Stimulated activated effector memory CD8-positive, alpha-beta T cell treated with anti-CD3 and anti-CD28 coated beads, Interleukin-12 subunit alpha, Interleukin-12 subunit beta, amount 100 ng/mL, for 72 hours (primary cell): ENCODE data around the gene ABCG8.

ENCODE experiments used
- ATAC-seq: fragments of 150-1000 bp; cut with Tn5 transposase; 2 replicates; pipeline ENCODE4 v1.10.0; 2021
- DNase-seq, 2 donors: peaks; one replicate each; pipeline ENCODE4 v3.0.0; 2021 to 2022; ENCODE audit warnings: low spot score in 2 of 2
- H3K27ac Mint-ChIP-seq: one replicate; pipeline ENCODE4 v1.8.0; 2022; ENCODE audit warnings: mild to moderate bottlenecking, mixed read lengths
- H3K36me3 Mint-ChIP-seq: one replicate; pipeline ENCODE4 v1.8.0; 2022; ENCODE audit warnings: mild to moderate bottlenecking, mixed read lengths
- H3K4me1 Mint-ChIP-seq: one replicate; pipeline ENCODE4 v1.8.0; 2022; ENCODE audit warnings: mixed read lengths
- H3K4me3 Mint-ChIP-seq: one replicate; pipeline ENCODE4 v1.8.0; 2022; ENCODE audit warnings: mild to moderate bottlenecking, mixed read lengths
- H3K9me3 Mint-ChIP-seq: one replicate; pipeline ENCODE4 v1.8.0; 2022; ENCODE audit warnings: mixed read lengths

Gene ABCG8

GRCh38 chr2:43838560-43839267, at the start of gene ABCG8, which contains the start of gene ABCG5:
TSS of gene ABCG8 (plus strand) at chr2:43838971. CDS start at chr2:43839054, 83 bp downstream.
TSS of gene ABCG5 (minus strand) at chr2:43838839. CDS start at chr2:43838679, 160 bp downstream.
- H3K4me1 Mint-ChIP-seq: no peaks in the 10 kb centered on the region
- no peak for ATAC-seq
- peak in 1 of 2 donors; percentile 32 for DNase-seq
- no peaks in the 10 kb centered on the region for H3K36me3 Mint-ChIP-seq
- no peaks in the 10 kb centered on the region for H3K9me3 Mint-ChIP-seq
- H3K4me3 Mint-ChIP-seq: no peak within 1 kb of the TSS
- H3K27ac Mint-ChIP-seq: no peak within 1 kb of the TSS

DNA sequence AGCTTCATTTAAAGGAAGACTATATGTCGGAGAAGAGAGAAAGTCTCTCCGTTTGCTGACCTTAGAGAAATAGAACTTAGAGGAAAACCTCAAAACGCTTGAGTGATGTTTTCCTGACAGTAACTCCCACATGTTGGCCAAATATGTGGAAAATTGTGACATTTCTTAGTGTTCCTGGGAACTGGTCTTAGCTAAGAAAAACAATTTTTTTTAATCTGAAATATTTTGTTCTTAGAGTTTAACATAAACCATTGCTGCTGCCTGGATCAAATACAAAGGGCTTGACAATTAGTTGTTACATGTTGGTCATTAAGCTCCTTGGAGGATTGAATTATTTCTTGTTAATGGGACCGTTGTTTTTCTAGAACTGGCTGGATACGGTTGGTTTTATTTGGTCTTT, 48.6 kb upstream of the ABCG8 start:
- Mint-ChIP-seq H3K9me3 (no peaks in the 10 kb centered on the region), H3K27ac (no peak overlapping the region), H3K4me1 (no peaks in the 10 kb centered on the region), H3K36me3 (peaks cover 7% of the 10 kb centered on the region), H3K4me3 (no peak overlapping the region)
- DNase-seq: no peak
- no peak for ATAC-seq

- Mint-ChIP-seq H3K27ac (no peak overlapping the region), H3K36me3 (peaks cover 7% of the 10 kb centered on the region), H3K4me3 (no peak overlapping the region), H3K9me3 (no peaks in the 10 kb centered on the region), H3K4me1 (no peaks in the 10 kb centered on the region)
- no peak for DNase-seq
- ATAC-seq: no peak
These were observed 47.6 kb upstream of the ABCG8 start for GRCh38 chr2:43791035-43791765.

- ATAC-seq (no peak), DNase-seq (no peak)
- Mint-ChIP-seq H3K27ac (no peak overlapping the region), H3K4me3 (no peak overlapping the region), H3K4me1 (no peaks in the 10 kb centered on the region), H3K9me3 (no peaks in the 10 kb centered on the region), H3K36me3 (peaks cover 7% of the 10 kb centered on the region)
These were observed 46.1 kb upstream of the ABCG8 start for GRCh38 chr2:43792653-43793052.

DNA sequence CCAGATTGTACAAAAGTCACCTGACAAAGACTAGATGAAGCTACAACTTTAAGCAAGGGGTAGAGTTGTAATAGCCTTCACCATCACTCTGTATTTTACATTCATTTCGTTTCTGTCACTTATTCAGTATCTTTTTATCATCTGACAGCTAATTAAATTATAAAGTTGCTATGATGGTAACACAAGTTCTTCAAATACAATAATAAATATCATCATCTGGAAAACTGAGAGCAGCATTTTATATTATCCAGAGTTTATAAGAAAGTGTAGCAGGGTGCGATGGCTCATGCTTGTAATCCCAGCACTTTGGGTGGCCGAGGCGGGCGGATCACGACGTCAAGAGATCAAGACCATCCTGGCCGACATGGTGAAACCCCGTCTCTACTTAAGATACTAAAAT, 43.8 kb upstream of the ABCG8 start:
- H3K4me1 Mint-ChIP-seq: no peaks in the 10 kb centered on the region
- ATAC-seq: no peak
- H3K36me3 Mint-ChIP-seq: peaks cover 7% of the 10 kb centered on the region
- no peaks in the 10 kb centered on the region for H3K9me3 Mint-ChIP-seq
- DNase-seq: no peak
- no peak overlapping the region for H3K4me3 Mint-ChIP-seq
- no peak overlapping the region for H3K27ac Mint-ChIP-seq

GRCh38 chr2:43796206-43796605, 42.6 kb upstream of the ABCG8 start:
- H3K9me3 Mint-ChIP-seq: no peaks in the 10 kb centered on the region
- no peak overlapping the region for H3K27ac Mint-ChIP-seq
- peaks cover under 1% of the 10 kb centered on the region for H3K36me3 Mint-ChIP-seq
- ATAC-seq (no peak), DNase-seq (no peak)
- no peaks in the 10 kb centered on the region for H3K4me1 Mint-ChIP-seq
- H3K4me3 Mint-ChIP-seq: no peak overlapping the region

DNA sequence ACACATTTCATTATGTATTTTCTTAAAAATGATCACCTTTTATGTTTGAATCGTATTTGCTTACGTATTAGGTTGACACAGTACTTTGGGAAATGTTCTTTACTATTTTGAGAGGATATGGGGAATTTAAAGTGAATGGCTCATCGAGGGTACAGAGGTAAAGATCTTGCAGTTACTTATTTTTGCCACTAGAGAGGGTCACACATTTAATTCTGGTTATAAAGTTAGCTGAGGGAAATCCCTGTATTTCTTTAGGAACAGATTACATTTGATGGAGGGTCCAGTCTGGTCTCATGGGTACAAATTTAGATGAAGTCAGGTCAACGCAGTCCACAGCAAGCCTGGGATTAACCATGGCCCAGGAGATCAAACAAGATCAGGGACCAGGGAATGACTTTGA, 40.5 kb upstream of the ABCG8 start:
- Mint-ChIP-seq H3K27ac (no peak overlapping the region), H3K4me3 (no peak overlapping the region), H3K9me3 (no peaks in the 10 kb centered on the region), H3K36me3 (no peaks in the 10 kb centered on the region), H3K4me1 (no peaks in the 10 kb centered on the region)
- ATAC-seq (no peak), DNase-seq (no peak)

- Mint-ChIP-seq H3K36me3 (no peaks in the 10 kb centered on the region), H3K27ac (no peak overlapping the region)
- ATAC-seq: no peak
These were observed 37.9 kb upstream of the ABCG8 start for GRCh38 chr2:43800894-43801293.

GRCh38 chr2:43802135-43802534, 36.6 kb upstream of the ABCG8 start:
- Mint-ChIP-seq H3K4me1 (no peaks in the 10 kb centered on the region), H3K27ac (no peak overlapping the region), H3K36me3 (no peaks in the 10 kb centered on the region), H3K9me3 (no peaks in the 10 kb centered on the region), H3K4me3 (no peak overlapping the region)
- ATAC-seq (no peak), DNase-seq (no peak)

More at GRCh38 chr2:43800894-43801293, 37.9 kb upstream of the ABCG8 start:
- Mint-ChIP-seq H3K9me3 (no peaks in the 10 kb centered on the region), H3K4me3 (no peak overlapping the region), H3K4me1 (no peaks in the 10 kb centered on the region)
- no peak for DNase-seq

DNA sequence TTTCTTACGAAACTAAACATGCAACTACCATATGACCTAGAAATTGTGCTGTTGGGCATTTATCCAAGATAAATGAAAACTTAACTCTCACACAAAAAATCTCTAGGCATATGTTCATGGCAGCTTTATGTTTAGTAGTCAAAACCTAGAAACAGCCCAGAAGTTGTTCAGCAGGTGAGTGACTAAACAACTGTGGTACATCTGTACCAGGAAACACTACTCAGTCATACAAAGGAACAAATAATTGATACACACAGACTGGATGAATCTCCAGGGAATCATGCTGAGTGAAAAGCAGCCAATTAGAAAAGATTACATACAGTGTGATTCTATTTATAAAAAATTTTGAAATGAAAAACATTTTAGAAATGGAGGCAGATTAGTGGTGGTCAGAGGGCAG, 35.7 kb upstream of the ABCG8 start:
- Mint-ChIP-seq H3K4me1 (no peaks in the 10 kb centered on the region), H3K4me3 (no peak overlapping the region), H3K36me3 (no peaks in the 10 kb centered on the region), H3K9me3 (no peaks in the 10 kb centered on the region), H3K27ac (no peak overlapping the region)
- DNase-seq: no peak
- no peak for ATAC-seq

- Mint-ChIP-seq H3K27ac (no peak overlapping the region), H3K36me3 (no peaks in the 10 kb centered on the region), H3K4me3 (no peak overlapping the region), H3K4me1 (no peaks in the 10 kb centered on the region), H3K9me3 (no peaks in the 10 kb centered on the region)
- DNase-seq (no peak), ATAC-seq (no peak)
These were observed 32.1 kb upstream of the ABCG8 start for GRCh38 chr2:43806719-43807031.

GRCh38 chr2:43810452-43810851, 28.3 kb upstream of the ABCG8 start:
- Mint-ChIP-seq H3K9me3 (no peaks in the 10 kb centered on the region), H3K36me3 (no peaks in the 10 kb centered on the region), H3K27ac (no peak overlapping the region), H3K4me3 (no peak overlapping the region), H3K4me1 (peaks cover 1% of the 10 kb centered on the region)
- DNase-seq (no peak), ATAC-seq (no peak)

- ATAC-seq (no peak), DNase-seq (no peak)
- no peaks in the 10 kb centered on the region for H3K36me3 Mint-ChIP-seq
- H3K27ac Mint-ChIP-seq: no peak overlapping the region
- H3K4me3 Mint-ChIP-seq: no peak overlapping the region
- no peaks in the 10 kb centered on the region for H3K9me3 Mint-ChIP-seq
- H3K4me1 Mint-ChIP-seq: peaks cover 5% of the 10 kb centered on the region
These were observed 27.9 kb upstream of the ABCG8 start for GRCh38 chr2:43810888-43811287.

DNA sequence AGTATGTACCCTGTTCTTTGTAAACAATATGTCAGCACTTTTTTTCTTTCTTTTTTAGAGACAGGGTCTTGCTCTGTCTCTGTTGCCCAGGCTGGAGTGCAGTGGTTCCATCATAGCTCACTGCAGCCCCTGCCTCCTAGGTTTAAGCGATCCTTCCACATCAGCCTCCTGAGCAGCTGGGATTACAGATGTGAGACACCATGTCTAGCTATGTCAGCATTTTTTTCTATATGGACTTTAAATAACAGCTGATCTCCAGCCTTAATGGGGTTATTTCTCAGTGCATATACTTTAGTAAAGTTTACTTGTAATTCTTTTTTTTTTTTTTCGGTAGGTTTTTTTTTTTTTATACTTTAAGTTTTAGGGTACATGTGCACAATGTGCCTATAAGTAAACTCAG, 26.8 kb upstream of the ABCG8 start:
- H3K27ac Mint-ChIP-seq: no peak overlapping the region
- H3K36me3 Mint-ChIP-seq: no peaks in the 10 kb centered on the region
- H3K4me1 Mint-ChIP-seq: peaks cover 5% of the 10 kb centered on the region
- H3K4me3 Mint-ChIP-seq: no peak overlapping the region
- no peak for DNase-seq
- H3K9me3 Mint-ChIP-seq: peaks cover 3% of the 10 kb centered on the region
- ATAC-seq: no peak

- peaks cover 3% of the 10 kb centered on the region for H3K9me3 Mint-ChIP-seq
- peaks cover 5% of the 10 kb centered on the region for H3K4me1 Mint-ChIP-seq
- ATAC-seq: no peak
These were observed 25.8 kb upstream of the ABCG8 start for GRCh38 chr2:43812947-43813346.

GRCh38 chr2:43814711-43815110, 24.1 kb upstream of the ABCG8 start:
- H3K4me3 Mint-ChIP-seq: no peak overlapping the region
- H3K4me1 Mint-ChIP-seq: peaks cover 5% of the 10 kb centered on the region
- no peak overlapping the region for H3K27ac Mint-ChIP-seq
- H3K36me3 Mint-ChIP-seq: no peaks in the 10 kb centered on the region
- H3K9me3 Mint-ChIP-seq: peaks cover 3% of the 10 kb centered on the region
- DNase-seq (no peak), ATAC-seq (no peak)

More at GRCh38 chr2:43812947-43813346, 25.8 kb upstream of the ABCG8 start:
- Mint-ChIP-seq H3K4me3 (no peak overlapping the region), H3K36me3 (no peaks in the 10 kb centered on the region), H3K27ac (no peak overlapping the region)
- DNase-seq: no peak
